Measurements from ENCODE around the gene ADAMTS13. TPM values are rescaled to one million over a fixed set of nuclear protein-coding genes. Genes with fewer than 3 reads are reported as not detected.

Gene ADAMTS13
- total RNA-seq, 4 donors from 2014 or later = 2.6 to 12.7 (median 7.2) TPM

Other genes with a start within 250 kb of the ADAMTS13 start
- not detected for gene OBP2B, start 213.1 kb upstream of the ADAMTS13 start, total RNA-seq
- gene ABO, start 147.2 kb upstream of the ADAMTS13 start, total RNA-seq = 100 to 1,000 TPM in 3 of 4 donors, 10 to 100 TPM in 1; 77.4 to 199 (median 141) TPM
- gene SURF6, start 86.2 kb upstream of the ADAMTS13 start, total RNA-seq = 10 to 100 TPM; 18.1 to 61.3 (median 22.5) TPM
- 10 to 100 TPM; 21.5 to 50.5 (median 25.4) TPM for gene MED22, start 74.2 kb upstream of the ADAMTS13 start, total RNA-seq
- gene RPL7A, start 74.1 kb upstream of the ADAMTS13 start, total RNA-seq = 1,000 to 10,000 TPM in 2 of 4 donors, 100 to 1,000 TPM in 2; 725 to 1,490 (median 1,034) TPM
- 10 to 100 TPM; 14.2 to 66.1 (median 50.2) TPM for gene SURF1, start 65.9 kb upstream of the ADAMTS13 start, total RNA-seq
- gene SURF2, start 65.8 kb upstream of the ADAMTS13 start, total RNA-seq = 10 to 100 TPM in 3 of 4 donors, 1 to 10 TPM in 1; 3.7 to 21.4 (median 17.9) TPM
- 100 to 1,000 TPM in 3 of 4 donors, 10 to 100 TPM in 1; 89.4 to 205 (median 147) TPM for gene SURF4, start 46.3 kb upstream of the ADAMTS13 start, total RNA-seq
- gene STKLD1, start 46.0 kb upstream of the ADAMTS13 start, total RNA-seq = 1 to 10 TPM in 1 of 4 donors, under 1 TPM in 1, not detected in 2; 0.68 to 1.5 TPM
- gene REXO4, start 4.4 kb upstream of the ADAMTS13 start, total RNA-seq = 10 to 100 TPM; 12.1 to 21.9 (median 16.0) TPM
- 100 to 1,000 TPM in 1 of 4 donors, 10 to 100 TPM in 3; 44.6 to 153 (median 80.0) TPM for gene CACFD1, start 37.6 kb downstream of the ADAMTS13 start, total RNA-seq
- gene SLC2A6, start 56.7 kb downstream of the ADAMTS13 start, total RNA-seq = 10 to 100 TPM in 1 of 4 donors, 1 to 10 TPM in 2, under 1 TPM in 1; 0.96 to 20.1 (median 3.4) TPM
- gene MYMK, start 102.6 kb downstream of the ADAMTS13 start, total RNA-seq = not detected
- gene ADAMTSL2, start 112.3 kb downstream of the ADAMTS13 start, total RNA-seq = 1 to 10 TPM in 2 of 4 donors, under 1 TPM in 2; 0.64 to 2.4 (median 1.5) TPM
- under 1 TPM in 1 of 4 donors, not detected in 3; 0.64 TPM for gene FAM163B, start 187.0 kb downstream of the ADAMTS13 start, total RNA-seq
- gene DBH, start 214.0 kb downstream of the ADAMTS13 start, total RNA-seq = not detected

Measured in transverse colon (tissue), 4 donors.